Kidney (tissue), 14 donors: ENCODE data around the gene COBLL1. TPM values are rescaled to one million over a fixed set of nuclear protein-coding genes. Genes with fewer than 3 reads are reported as not detected.

Experiments used
- DNase-seq, 5 donors: peaks; one replicate each; pipeline ENCODE4 v3.0.0-alpha.2; 2013 to 2020
- FAIRE-seq: peaks from 2 replicates; lab custom pipeline; 2012; peaks lifted over from hg19 to GRCh38; lab: Jason Lieb, UNC
- H3K27ac ChIP-seq, 2 donors: one replicate each; pipeline ENCODE4 v1.7.0; 2013; ENCODE audit warnings: low read depth in 2 of 2, low read length in 2 of 2, inconsistent platforms in 1 of 2
- H3K27me3 ChIP-seq: one replicate; pipeline ENCODE4 v1.7.1; 2013; ENCODE audit warnings: low read length, inconsistent platforms; ENCODE audit not compliant: control insufficient read depth, insufficient read depth
- H3K36me3 ChIP-seq, 3 donors: one replicate each; pipeline versions ENCODE4 v1.7.0 to v1.7.1; 2013; ENCODE audit warnings: low read length in 3 of 3, control low read depth in 1 of 3, inconsistent platforms in 1 of 3; ENCODE audit not compliant: insufficient read depth in 3 of 3, control insufficient read depth in 2 of 3
- H3K4me1 ChIP-seq, 3 donors: one replicate each; pipeline versions ENCODE4 v1.7.0 to v1.7.1; 2013; ENCODE audit warnings: low read length in 3 of 3, inconsistent platforms in 1 of 3, low read depth in 1 of 3; ENCODE audit not compliant: control insufficient read depth in 2 of 3, insufficient read depth in 2 of 3
- H3K4me3 ChIP-seq, 3 donors: one replicate each; pipeline versions ENCODE4 v1.7.0 to v1.8.1; 2013; ENCODE audit warnings: low read length in 3 of 3, control low read depth in 1 of 3, inconsistent platforms in 1 of 3
- H3K9ac ChIP-seq, 3 donors: one replicate each; pipeline versions ENCODE4 v1.7.0 to v1.7.1; 2013; ENCODE audit warnings: low read length in 3 of 3, control low read depth in 1 of 3, inconsistent platforms in 1 of 3
- H3K9me3 ChIP-seq, 3 donors: one replicate each; pipeline versions ENCODE4 v1.7.0 to v1.7.1; 2013; ENCODE audit warnings: low read length in 3 of 3, control low read depth in 1 of 3, inconsistent platforms in 1 of 3; ENCODE audit not compliant: control insufficient read depth in 2 of 3, insufficient read depth in 1 of 3
- intact Hi-C: fragments of 100-400 bp; cut with DNase I; formaldehyde crosslinking; loops from one replicate; pipeline ENCODE4 v1.11.1; 2022
- polyA plus RNA-seq: library from polyadenylated mRNA; stranded (reverse); fragments of 350-450 nt; fragmentation: Illumina TruSeq; extraction: RNeasy Lipid Tissue Mini Kit (QIAGEN cat#74804); gene quantifications from one replicate; pipeline ENCODE4 v1.2.3, GENCODE V29; 2014; ENCODE audit warnings: low read depth, low replicate concordance; ENCODE audit not compliant: insufficient read depth
- total RNA-seq: library from RNA; stranded (reverse); fragmentation: NEBNext Ultra II Directional; extraction: Animal tissue kit (Norgen Biotek cat#: 25700); gene quantifications from one replicate; pipeline ENCODE4 v1.2.1, GENCODE V29; 2021
- TF ChIP-seq, protein P1 (sequence below): IDR thresholded peaks from 3 replicates; pipeline ENCODE4 v1.5.1; 2012; ENCODE audit warnings: mild to moderate bottlenecking, moderate library complexity, borderline replicate concordance; ENCODE audit not compliant: insufficient read depth; ENCODE audit errors: extremely low read depth
- donor health status: control.
- donor health status: control.
- donor health status: control.
- donor health status: control.
- donor health status: control.
- donor health status: DM: yes; HTN: yes; CAD: no.
- donor health status: Normal renal cell carcinoma (clear cell type).

COBLL1 gene
- total and polyA plus RNA-seq, 2 donors from 2014 or later = 39.7 to 205 TPM

DNA sequence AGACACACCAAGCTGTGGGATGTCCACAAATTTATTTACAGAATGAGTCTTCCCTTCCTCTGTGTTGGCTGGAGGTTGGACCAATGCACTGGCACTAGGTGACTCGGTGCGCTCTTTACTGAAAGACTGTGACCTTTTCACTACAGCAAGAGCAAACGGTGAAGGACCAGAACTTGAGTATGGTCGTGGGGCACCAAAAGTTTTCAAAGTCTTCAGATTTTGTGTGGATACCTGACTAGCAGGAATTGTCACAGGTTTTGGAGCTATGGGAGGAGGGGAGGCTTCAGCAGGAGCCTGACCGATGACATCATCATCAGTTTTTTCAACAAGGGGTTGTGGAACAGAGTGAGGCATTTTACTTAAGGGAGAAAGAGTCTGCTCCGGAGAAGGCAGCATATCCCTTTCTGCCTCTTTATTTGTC, 147.3 kb downstream of the COBLL1 start:
- Histone ChIP-seq H3K27ac (no peak overlapping the region), H3K27me3 (no peaks in the 10 kb centered on the region), H3K4me3 (no peak overlapping the region), H3K9ac (no peak overlapping the region), H3K9me3 (no peaks in the 10 kb centered on the region), H3K4me1 (peaks cover 0 to 17% (median 0%) of the 10 kb centered on the region in 3 donors), H3K36me3 (peaks cover 0 to 34% (median 2%) of the 10 kb centered on the region in 3 donors)
- intact Hi-C loops = no loop called here
- TF ChIP-seq, protein P1, sequence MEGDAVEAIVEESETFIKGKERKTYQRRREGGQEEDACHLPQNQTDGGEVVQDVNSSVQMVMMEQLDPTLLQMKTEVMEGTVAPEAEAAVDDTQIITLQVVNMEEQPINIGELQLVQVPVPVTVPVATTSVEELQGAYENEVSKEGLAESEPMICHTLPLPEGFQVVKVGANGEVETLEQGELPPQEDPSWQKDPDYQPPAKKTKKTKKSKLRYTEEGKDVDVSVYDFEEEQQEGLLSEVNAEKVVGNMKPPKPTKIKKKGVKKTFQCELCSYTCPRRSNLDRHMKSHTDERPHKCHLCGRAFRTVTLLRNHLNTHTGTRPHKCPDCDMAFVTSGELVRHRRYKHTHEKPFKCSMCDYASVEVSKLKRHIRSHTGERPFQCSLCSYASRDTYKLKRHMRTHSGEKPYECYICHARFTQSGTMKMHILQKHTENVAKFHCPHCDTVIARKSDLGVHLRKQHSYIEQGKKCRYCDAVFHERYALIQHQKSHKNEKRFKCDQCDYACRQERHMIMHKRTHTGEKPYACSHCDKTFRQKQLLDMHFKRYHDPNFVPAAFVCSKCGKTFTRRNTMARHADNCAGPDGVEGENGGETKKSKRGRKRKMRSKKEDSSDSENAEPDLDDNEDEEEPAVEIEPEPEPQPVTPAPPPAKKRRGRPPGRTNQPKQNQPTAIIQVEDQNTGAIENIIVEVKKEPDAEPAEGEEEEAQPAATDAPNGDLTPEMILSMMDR = no peak
- no peak for FAIRE-seq
- DNase-seq = no peak

DNA sequence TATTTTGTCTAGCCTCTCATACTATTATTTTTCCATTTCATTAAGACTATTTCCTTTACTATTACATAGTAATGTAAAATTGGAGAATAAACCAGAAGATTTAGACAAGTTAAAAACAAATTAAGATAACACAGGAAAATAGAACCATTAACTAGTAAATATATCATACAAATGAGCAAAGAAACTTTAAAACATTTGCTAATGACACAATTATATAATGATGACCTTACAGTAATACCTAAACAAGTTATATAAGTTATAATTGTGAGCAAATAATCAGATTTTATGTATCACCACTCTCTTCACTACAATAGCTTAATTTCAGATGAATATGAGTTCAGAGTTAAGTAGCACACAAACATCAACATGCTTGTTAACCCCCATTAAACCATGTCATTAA, 147.8 kb downstream of the COBLL1 start:
- TF ChIP-seq, protein P1 = no peak
- intact Hi-C loops = no loop called here

DNA sequence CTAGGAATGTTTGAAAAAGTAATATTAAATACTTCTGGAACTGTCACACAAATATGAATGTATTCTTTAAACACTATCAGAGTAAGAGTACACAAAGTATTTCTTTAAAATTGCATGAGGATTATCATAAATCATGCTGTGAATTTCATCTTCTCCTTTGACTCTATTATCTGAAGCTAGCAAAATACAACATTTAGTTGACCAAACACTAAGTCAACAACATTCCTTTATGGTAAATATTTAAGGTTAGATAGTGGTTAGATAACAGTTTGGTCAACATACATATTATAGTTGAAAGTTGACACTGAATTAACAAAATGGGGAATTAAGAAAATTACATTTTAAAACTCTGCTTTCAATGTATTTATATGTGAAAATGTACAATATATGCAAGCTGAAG, 148.2 kb downstream of the COBLL1 start:
- intact Hi-C loops = no loop called here
- no peak overlapping the region for H3K27ac ChIP-seq
- DNase-seq (no peak), FAIRE-seq (peak; percentile 25)
- TF ChIP-seq, protein P1 = no peak
- H3K4me3 ChIP-seq = no peak overlapping the region
- peaks cover 0 to 27% (median 2%) of the 10 kb centered on the region in 3 donors for H3K36me3 ChIP-seq
- no peak overlapping the region for H3K9ac ChIP-seq
- H3K4me1 ChIP-seq = peaks cover 0 to 17% (median 0%) of the 10 kb centered on the region in 3 donors
- no peaks in the 10 kb centered on the region for H3K9me3 ChIP-seq
- no peaks in the 10 kb centered on the region for H3K27me3 ChIP-seq

More for the DNA sequence above, 147.8 kb downstream of the COBLL1 start:
- no peak for DNase-seq
- no peak overlapping the region for H3K27ac ChIP-seq
- H3K36me3 ChIP-seq = peaks cover 0 to 29% (median 2%) of the 10 kb centered on the region in 3 donors
- no peak overlapping the region for H3K9ac ChIP-seq
- FAIRE-seq = peak; percentile 73
- peaks cover 0 to 17% (median 0%) of the 10 kb centered on the region in 3 donors for H3K4me1 ChIP-seq
- no peaks in the 10 kb centered on the region for H3K27me3 ChIP-seq
- no peak overlapping the region for H3K4me3 ChIP-seq
- H3K9me3 ChIP-seq = no peaks in the 10 kb centered on the region

DNA sequence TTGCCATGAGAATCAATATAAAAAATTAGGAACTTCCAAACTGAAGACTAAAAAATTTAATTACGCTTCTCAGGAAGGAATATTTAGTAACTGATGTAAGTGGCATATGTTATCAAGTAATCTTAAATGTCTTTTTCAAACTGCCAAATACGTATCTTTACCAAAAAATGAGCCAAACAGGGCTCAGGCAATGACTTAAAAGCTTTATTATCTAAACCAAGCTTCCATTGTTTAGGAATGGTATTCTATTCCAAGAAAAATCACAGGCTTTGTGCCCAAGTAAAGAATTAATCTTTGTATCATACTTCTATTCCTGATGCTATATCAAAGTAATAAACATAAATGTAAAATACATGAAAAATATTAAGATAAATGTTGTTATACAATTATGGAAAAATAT, 148.7 kb downstream of the COBLL1 start:
- Histone ChIP-seq H3K27me3 (no peaks in the 10 kb centered on the region), H3K27ac (no peak overlapping the region), H3K4me3 (no peak overlapping the region), H3K4me1 (peaks cover 0 to 17% (median 0%) of the 10 kb centered on the region in 3 donors), H3K36me3 (peaks cover 0 to 27% (median 2%) of the 10 kb centered on the region in 3 donors), H3K9me3 (no peaks in the 10 kb centered on the region), H3K9ac (no peak overlapping the region)
- TF ChIP-seq, protein P1 = no peak
- FAIRE-seq = no peak
- DNase-seq = no peak
- intact Hi-C loops = no loop called here
